ENCODE data around the gene SURF1. TPM values are rescaled to one million over a fixed set of nuclear protein-coding genes. Genes with fewer than 3 reads are reported as not detected.

Gene SURF1
- total and polyA plus RNA-seq, 10 of the 15 experiments (the other 5 are each of a cell fraction or from before 2014, with no cell fraction given) = 17.9 to 46.4 (median 29.6) TPM

GRCh38 chr9:133367221-133367620, 10.9 kb upstream of the SURF1 start:
- in situ Hi-C loops (cut with MboI) (no loop called here), intact Hi-C loops (cut with micrococcal nuclease; ENCODE audit: unreplicated experiment) (no loop called here)
- DNase-seq (ENCODE audit: low read depth, low spot score) = no peak
- peaks cover 15% of the 10 kb centered on the region for H3K4me1 ChIP-seq (ENCODE audit: control insufficient read depth, insufficient read depth, low read length)
- H3K4me3 ChIP-seq = no peak overlapping the region
- H3K9me3 ChIP-seq (replicated peaks; ENCODE audit: control insufficient read depth, insufficient read depth, low read length) = no peaks in the 10 kb centered on the region
- RAD21 ChIA-PET (ENCODE audit: unreplicated experiment) = no interaction called here
- CTCF ChIA-PET = interaction anchor here (0.9 kb wide), 1 partner anchor 32 kb away, joined by 3 read pairs; no protein-coding TSS in a partner anchor
- peaks cover 52% of the 10 kb centered on the region for H3K79me2 ChIP-seq (ENCODE audit: control insufficient read depth, insufficient read depth, low read length)
- peaks cover 40 to 50% of the 10 kb centered on the region in 2 experiments for H3K36me3 ChIP-seq (ENCODE audit: control insufficient read depth in 2 of 2, insufficient read depth in 2 of 2, low read length in 1 of 2)
- TF ChIP-seq POLR2A (IDR thresholded peaks at IDR 0.05; ENCODE audit: low read depth, low read length) (0 out of 2 replicates have a peak, but pooled peaks have one; percentile 34), RCOR1 (conservative IDR thresholded peaks at IDR 0.05; ENCODE audit: low read depth, low read length) (no peak)
- H2AFZ ChIP-seq (ENCODE audit: control insufficient read depth, low read depth, low read length) = no peak overlapping the region
- WGBS (ENCODE audit: insufficient coverage, insufficient replicate concordance, low lambda C conversion rate, missing lambda C conversion rate) = 92% methylated on average over 22 of the region's 22 CpGs
- H3K27me3 ChIP-seq (replicated peaks in 1 of 2; ENCODE audit: control insufficient read depth in 2 of 2, insufficient read depth in 2 of 2, low read length in 1 of 2) = no peaks in the 10 kb centered on the region
- H3K4me2 ChIP-seq (ENCODE audit: control insufficient read depth, insufficient read depth) = no peak overlapping the region
- SMC1A ChIA-PET (ENCODE audit: uncharacterized antibody, unreplicated experiment) = no interaction called here
- no peak overlapping the region for H3K27ac ChIP-seq (ENCODE audit: control insufficient read depth, insufficient read depth)
- POLR2A ChIA-PET = interaction anchor here (1.0 kb wide), 1 partner anchor 10 kb away, joined by 4 read pairs; no protein-coding TSS in a partner anchor
- FAIRE-seq = no peak
- H4K20me1 ChIP-seq (ENCODE audit: control insufficient read depth, insufficient read depth) = peaks cover 37% of the 10 kb centered on the region
- no TSS peak for BruUV-seq (replicated peaks)
- H3K9ac ChIP-seq (ENCODE audit: control insufficient read depth, insufficient read depth, low read length) = no peak overlapping the region
- no peak for ATAC-seq

- BruUV-seq (replicated peaks) = no TSS peak
- POLR2A ChIA-PET = no interaction called here
- no peak for TF ChIP-seq IRF3 (IDR thresholded peaks at IDR 0.05)
- no peak for TF ChIP-seq SMARCA5 (IDR thresholded peaks at IDR 0.05)
- TF ChIP-seq ATF7 (IDR thresholded peaks at IDR 0.05; ENCODE audit: low read depth) = no peak
- no peak for TF ChIP-seq POU2F2 (IDR thresholded peaks at IDR 0.05; ENCODE audit: borderline replicate concordance, low read depth, low read length)
- TF ChIP-seq NKRF (conservative IDR thresholded peaks at IDR 0.05) = no peak
- no peak for TF ChIP-seq STAT3 (IDR thresholded peaks at IDR 0.05; ENCODE audit: low read depth, low read length)
- TF ChIP-seq CTCF (IDR thresholded peaks at IDR 0.05 in 2 of 3, conservative IDR thresholded peaks at IDR 0.05 in 1 of 3; ENCODE audit: control insufficient read depth in 2 of 3, extremely low read depth in 1 of 3, insufficient read depth in 1 of 3, low read depth in 3 of 3, low read length in 3 of 3) = no peak
- TF ChIP-seq IKZF1 (conservative IDR thresholded peaks at IDR 0.05) = no peak
- no peak for TF ChIP-seq RUNX3 (IDR thresholded peaks at IDR 0.05; ENCODE audit: low read length)
- TF ChIP-seq USF1 (IDR thresholded peaks at IDR 0.05; ENCODE audit: borderline replicate concordance, extremely low read length, insufficient read depth, low read depth, low read length) = no peak
- no peak for TF ChIP-seq GABPA (IDR thresholded peaks at IDR 0.05; ENCODE audit: low read depth)
Measured at GRCh38 chr9:133366435-133366834, 10.1 kb upstream of the SURF1 start.

More at GRCh38 chr9:133366435-133366834, 10.1 kb upstream of the SURF1 start:
- Histone ChIP-seq H3K4me3 (no peak overlapping the region), H3K4me1 (ENCODE audit: control insufficient read depth, insufficient read depth, low read length) (peaks cover 9% of the 10 kb centered on the region), H3K79me2 (ENCODE audit: control insufficient read depth, insufficient read depth, low read length) (peaks cover 44% of the 10 kb centered on the region), H3K9ac (ENCODE audit: control insufficient read depth, insufficient read depth, low read length) (no peak overlapping the region), H3K27ac (ENCODE audit: control insufficient read depth, insufficient read depth) (no peak overlapping the region), H4K20me1 (ENCODE audit: control insufficient read depth, insufficient read depth) (peaks cover 34% of the 10 kb centered on the region), H3K9me3 (replicated peaks; ENCODE audit: control insufficient read depth, insufficient read depth, low read length) (no peaks in the 10 kb centered on the region), H3K4me2 (ENCODE audit: control insufficient read depth, insufficient read depth) (no peak overlapping the region), H3K27me3 (replicated peaks in 1 of 2; ENCODE audit: control insufficient read depth in 2 of 2, insufficient read depth in 2 of 2, low read length in 1 of 2) (no peaks in the 10 kb centered on the region), H3K36me3 (ENCODE audit: control insufficient read depth in 2 of 2, insufficient read depth in 2 of 2, low read length in 1 of 2) (peaks cover 46 to 56% of the 10 kb centered on the region in 2 experiments), H2AFZ (ENCODE audit: control insufficient read depth, low read depth, low read length) (no peak overlapping the region)
- ChIA-PET CTCF (interaction anchor here (0.9 to 1.8 kb wide), 3 partner anchors 9 to 31 kb away, joined by 3 to 4 read pairs (median 3); no protein-coding TSS in a partner anchor), SMC1A (ENCODE audit: uncharacterized antibody, unreplicated experiment) (no interaction called here), RAD21 (ENCODE audit: unreplicated experiment) (no interaction called here)
- no peak for DNase-seq (ENCODE audit: low read depth, low spot score)
- WGBS (ENCODE audit: insufficient coverage, insufficient replicate concordance, low lambda C conversion rate, missing lambda C conversion rate) = 87% methylated on average over 11 of the region's 11 CpGs
- intact Hi-C loops (cut with micrococcal nuclease; ENCODE audit: unreplicated experiment) (no loop called here), in situ Hi-C loops (cut with MboI) (no loop called here)
- no peak for FAIRE-seq
- ATAC-seq = no peak
